Cerebellar cortex (tissue), 1 donor: ENCODE results near the gene MSANTD3.

Source experiments
- DNase-seq: peaks from one replicate; pipeline ENCODE4 v3.0.0-alpha.2; 2015; ENCODE audit warnings: low spot score

Gene MSANTD3

GRCh38 chr9:100465761-100466160 lies 38.8 kb downstream of the MSANTD3 start:
- no peak for DNase-seq

- DNase-seq: peak; percentile 72
These were observed 39.4 kb downstream of the MSANTD3 start for GRCh38 chr9:100466171-100466828.

GRCh38 chr9:100466829-100467221 lies 39.9 kb downstream of the MSANTD3 start:
- DNase-seq: no peak

- DNase-seq: no peak
These were observed 41.1 kb downstream of the MSANTD3 start for GRCh38 chr9:100468041-100468440.

GRCh38 chr9:100472268-100472667 lies 45.3 kb downstream of the MSANTD3 start:
- DNase-seq: no peak

- peak; percentile 31 for DNase-seq
These were observed 45.9 kb downstream of the MSANTD3 start, which contains the start of gene TMEFF1 for GRCh38 chr9:100472788-100473275. TSS of gene TMEFF1 (plus strand) at chr9:100473149. CDS start at chr9:100473545, 396 bp downstream.

- DNase-seq: no peak
These were observed 46.5 kb downstream of the MSANTD3 start for GRCh38 chr9:100473276-100474081.

GRCh38 chr9:100474082-100474923 lies 47.4 kb downstream of the MSANTD3 start:
- no peak for DNase-seq

- no peak for DNase-seq
These were observed 48.0 kb downstream of the MSANTD3 start for GRCh38 chr9:100474924-100475276.

GRCh38 chr9:100477241-100477640 lies 50.3 kb downstream of the MSANTD3 start:
- no peak for DNase-seq

GRCh38 chr9:100478192-100478591 lies 51.2 kb downstream of the MSANTD3 start:
- no peak for DNase-seq

GRCh38 chr9:100479820-100480219 lies 52.9 kb downstream of the MSANTD3 start:
- no peak for DNase-seq

- DNase-seq: no peak
These were observed 58.3 kb downstream of the MSANTD3 start for GRCh38 chr9:100485196-100485595.

- no peak for DNase-seq
These were observed 59.7 kb downstream of the MSANTD3 start for GRCh38 chr9:100486479-100487176.

- no peak for DNase-seq
These were observed 61.2 kb downstream of the MSANTD3 start for GRCh38 chr9:100488177-100488576.

- DNase-seq: no peak
These were observed 62.9 kb downstream of the MSANTD3 start for GRCh38 chr9:100489836-100490235.

GRCh38 chr9:100492952-100493351 lies 66.0 kb downstream of the MSANTD3 start:
- DNase-seq: no peak

- DNase-seq: no peak
These were observed 71.6 kb downstream of the MSANTD3 start for GRCh38 chr9:100498592-100498991.

- DNase-seq: no peak
These were observed 72.5 kb downstream of the MSANTD3 start for GRCh38 chr9:100499460-100499859.

- DNase-seq: peak; percentile 76
These were observed 72.9 kb downstream of the MSANTD3 start for GRCh38 chr9:100499866-100500265.
